ENCODE measurements around the gene THAP7. TPM values are rescaled to one million over a fixed set of nuclear protein-coding genes. Genes with fewer than 3 reads are reported as not detected.
A peak's percentile ranks its signal among the peaks of the same experiment; 100 is the strongest.

Gene THAP7
- total and polyA plus RNA-seq, 2 of the 13 experiments (the other 11 are each of a cell fraction or from before 2014, with no cell fraction given), result 13.0 to 25.5 TPM

DNA sequence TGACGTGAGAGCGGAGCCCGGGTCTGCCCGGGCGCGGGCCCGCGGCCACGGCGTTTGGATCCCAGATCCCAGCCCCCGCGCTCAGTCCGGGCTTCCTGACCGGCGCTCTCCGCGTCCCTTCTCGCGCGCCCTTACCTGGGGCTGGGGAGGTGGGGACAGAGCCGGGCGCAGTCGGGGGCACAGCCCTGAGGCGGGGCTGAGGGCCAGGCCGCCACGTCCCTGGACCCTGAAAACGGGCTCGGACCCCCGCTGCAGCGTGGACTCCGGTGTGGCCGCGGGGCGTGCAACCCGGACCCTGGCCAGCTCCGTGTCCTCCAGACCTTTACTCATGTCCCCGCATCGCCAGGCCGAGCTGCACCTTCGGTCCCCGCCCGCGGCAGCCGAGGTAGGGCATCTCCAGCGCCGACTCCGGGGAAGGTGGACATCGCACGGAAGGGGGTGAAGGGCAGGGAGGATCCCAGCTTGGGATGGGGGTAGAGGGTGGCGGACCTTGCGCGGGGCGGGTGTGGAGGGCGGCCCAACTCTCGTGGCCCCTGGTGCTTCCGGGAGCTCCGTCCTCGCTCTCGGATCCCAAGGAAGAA is 44.7 kb downstream of the THAP7 start (continued):
- TF ChIP-seq, protein P1, sequence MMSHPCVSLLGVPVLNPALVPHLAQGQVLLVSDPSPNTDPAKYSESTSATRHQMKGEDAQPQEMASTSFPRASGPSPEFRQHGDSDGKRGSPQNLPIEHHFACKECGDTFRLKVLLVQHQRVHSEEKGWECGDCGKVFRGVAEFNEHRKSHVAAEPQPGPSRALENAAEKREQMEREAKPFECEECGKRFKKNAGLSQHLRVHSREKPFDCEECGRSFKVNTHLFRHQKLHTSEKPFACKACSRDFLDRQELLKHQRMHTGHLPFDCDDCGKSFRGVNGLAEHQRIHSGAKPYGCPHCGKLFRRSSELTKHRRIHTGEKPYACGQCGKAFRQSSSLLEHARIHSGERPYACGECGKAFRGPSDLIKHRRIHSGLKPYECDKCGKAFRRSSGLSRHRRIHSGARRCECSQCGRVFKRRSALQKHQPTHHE (CRISPR knock-in tag; IDR thresholded peaks at IDR 0.05; ENCODE audit: borderline replicate concordance), result no peak
- TF ChIP-seq ZNF34 (CRISPR knock-in tag; IDR thresholded peaks at IDR 0.05; ENCODE audit: borderline replicate concordance) (peak; percentile 65; the same call in 1 of the 2 replicates), KDM2A (CRISPR knock-in tag; IDR thresholded peaks at IDR 0.05; ENCODE audit: borderline replicate concordance, low read depth) (no peak; the same call in 1 of the 2 replicates), EEA1 (CRISPR knock-in tag; IDR thresholded peaks at IDR 0.05; ENCODE audit: borderline replicate concordance) (peak; percentile 66; the same call in 1 of the 2 replicates), ZNF225 (CRISPR knock-in tag; IDR thresholded peaks at IDR 0.05) (peak; percentile 57; the same call in 1 of the 2 replicates), ZNF136 (CRISPR knock-in tag; IDR thresholded peaks at IDR 0.05; ENCODE audit: low read depth) (peak; percentile 75; the same call in 1 of the 2 replicates), KMT2A (CRISPR knock-in tag; IDR thresholded peaks at IDR 0.05) (no peak), SALL1 (CRISPR knock-in tag; IDR thresholded peaks at IDR 0.05) (peak; percentile 51; the same call in 1 of the 2 replicates), ZNF160 (CRISPR knock-in tag; IDR thresholded peaks at IDR 0.05) (peak; percentile 68; the same call in 1 of the 2 replicates), BRD4 (CRISPR knock-in tag; IDR thresholded peaks at IDR 0.05) (peak; percentile 53; the same call in 1 of the 2 replicates), HNF4A (CRISPR knock-in tag; IDR thresholded peaks at IDR 0.05) (0 out of 2 replicates have a peak, but pooled peaks have one; percentile 32), PTBP1 (IDR thresholded peaks at IDR 0.05; ENCODE audit: low read depth, low read length, poor library complexity, severe bottlenecking) (no peak), ZNF547 (CRISPR knock-in tag; IDR thresholded peaks at IDR 0.05) (peak; percentile 54; the same call in 1 of the 2 replicates), ZNF83 (CRISPR knock-in tag; IDR thresholded peaks at IDR 0.05; ENCODE audit: borderline replicate concordance) (no peak)
- TF ChIP-seq, protein P2, sequence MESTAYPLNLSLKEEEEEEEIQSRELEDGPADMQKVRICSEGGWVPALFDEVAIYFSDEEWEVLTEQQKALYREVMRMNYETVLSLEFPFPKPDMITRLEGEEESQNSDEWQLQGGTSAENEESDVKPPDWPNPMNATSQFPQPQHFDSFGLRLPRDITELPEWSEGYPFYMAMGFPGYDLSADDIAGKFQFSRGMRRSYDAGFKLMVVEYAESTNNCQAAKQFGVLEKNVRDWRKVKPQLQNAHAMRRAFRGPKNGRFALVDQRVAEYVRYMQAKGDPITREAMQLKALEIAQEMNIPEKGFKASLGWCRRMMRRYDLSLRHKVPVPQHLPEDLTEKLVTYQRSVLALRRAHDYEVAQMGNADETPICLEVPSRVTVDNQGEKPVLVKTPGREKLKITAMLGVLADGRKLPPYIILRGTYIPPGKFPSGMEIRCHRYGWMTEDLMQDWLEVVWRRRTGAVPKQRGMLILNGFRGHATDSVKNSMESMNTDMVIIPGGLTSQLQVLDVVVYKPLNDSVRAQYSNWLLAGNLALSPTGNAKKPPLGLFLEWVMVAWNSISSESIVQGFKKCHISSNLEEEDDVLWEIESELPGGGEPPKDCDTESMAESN (CRISPR knock-in tag; conservative IDR thresholded peaks at IDR 0.05), result 0 out of 2 replicates have a peak, but pooled peaks have one; percentile 60
- TF ChIP-seq, protein P3, sequence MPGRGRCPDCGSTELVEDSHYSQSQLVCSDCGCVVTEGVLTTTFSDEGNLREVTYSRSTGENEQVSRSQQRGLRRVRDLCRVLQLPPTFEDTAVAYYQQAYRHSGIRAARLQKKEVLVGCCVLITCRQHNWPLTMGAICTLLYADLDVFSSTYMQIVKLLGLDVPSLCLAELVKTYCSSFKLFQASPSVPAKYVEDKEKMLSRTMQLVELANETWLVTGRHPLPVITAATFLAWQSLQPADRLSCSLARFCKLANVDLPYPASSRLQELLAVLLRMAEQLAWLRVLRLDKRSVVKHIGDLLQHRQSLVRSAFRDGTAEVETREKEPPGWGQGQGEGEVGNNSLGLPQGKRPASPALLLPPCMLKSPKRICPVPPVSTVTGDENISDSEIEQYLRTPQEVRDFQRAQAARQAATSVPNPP (CRISPR knock-in tag; IDR thresholded peaks at IDR 0.05), result peak; percentile 30; the same call in 1 of the 2 replicates
- TF ChIP-seq, protein P4, sequence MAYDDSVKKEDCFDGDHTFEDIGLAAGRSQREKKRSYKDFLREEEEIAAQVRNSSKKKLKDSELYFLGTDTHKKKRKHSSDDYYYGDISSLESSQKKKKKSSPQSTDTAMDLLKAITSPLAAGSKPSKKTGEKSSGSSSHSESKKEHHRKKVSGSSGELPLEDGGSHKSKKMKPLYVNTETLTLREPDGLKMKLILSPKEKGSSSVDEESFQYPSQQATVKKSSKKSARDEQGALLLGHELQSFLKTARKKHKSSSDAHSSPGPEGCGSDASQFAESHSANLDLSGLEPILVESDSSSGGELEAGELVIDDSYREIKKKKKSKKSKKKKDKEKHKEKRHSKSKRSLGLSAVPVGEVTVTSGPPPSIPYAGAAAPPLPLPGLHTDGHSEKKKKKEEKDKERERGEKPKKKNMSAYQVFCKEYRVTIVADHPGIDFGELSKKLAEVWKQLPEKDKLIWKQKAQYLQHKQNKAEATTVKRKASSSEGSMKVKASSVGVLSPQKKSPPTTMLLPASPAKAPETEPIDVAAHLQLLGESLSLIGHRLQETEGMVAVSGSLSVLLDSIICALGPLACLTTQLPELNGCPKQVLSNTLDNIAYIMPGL (CRISPR knock-in tag; IDR thresholded peaks at IDR 0.05; ENCODE audit: borderline replicate concordance in 1 of 2, low read depth in 1 of 2), result peak; percentile 73 to 87; a peak in 1 of 4 replicates
- TF ChIP-seq, protein P5, sequence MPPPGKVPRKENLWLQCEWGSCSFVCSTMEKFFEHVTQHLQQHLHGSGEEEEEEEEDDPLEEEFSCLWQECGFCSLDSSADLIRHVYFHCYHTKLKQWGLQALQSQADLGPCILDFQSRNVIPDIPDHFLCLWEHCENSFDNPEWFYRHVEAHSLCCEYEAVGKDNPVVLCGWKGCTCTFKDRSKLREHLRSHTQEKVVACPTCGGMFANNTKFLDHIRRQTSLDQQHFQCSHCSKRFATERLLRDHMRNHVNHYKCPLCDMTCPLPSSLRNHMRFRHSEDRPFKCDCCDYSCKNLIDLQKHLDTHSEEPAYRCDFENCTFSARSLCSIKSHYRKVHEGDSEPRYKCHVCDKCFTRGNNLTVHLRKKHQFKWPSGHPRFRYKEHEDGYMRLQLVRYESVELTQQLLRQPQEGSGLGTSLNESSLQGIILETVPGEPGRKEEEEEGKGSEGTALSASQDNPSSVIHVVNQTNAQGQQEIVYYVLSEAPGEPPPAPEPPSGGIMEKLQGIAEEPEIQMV (CRISPR knock-in tag; IDR thresholded peaks at IDR 0.05; ENCODE audit: low read depth), result peak; percentile 66; the same call in 1 of the 2 replicates
- TF ChIP-seq, protein P6, sequence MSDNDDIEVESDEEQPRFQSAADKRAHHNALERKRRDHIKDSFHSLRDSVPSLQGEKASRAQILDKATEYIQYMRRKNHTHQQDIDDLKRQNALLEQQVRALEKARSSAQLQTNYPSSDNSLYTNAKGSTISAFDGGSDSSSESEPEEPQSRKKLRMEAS (IDR thresholded peaks at IDR 0.05), result 0 out of 2 replicates have a peak, but pooled peaks have one; percentile 37
